HG02943 (cell line): ENCODE results near the gene MAP4K3.

Experiments used
- ATAC-seq: cut with Tn5 transposase; IDR thresholded peaks from one replicate; pipeline ENCODE4 v1.9.1; 2021; ENCODE audit warnings: mild to moderate bottlenecking, low read depth, moderate library complexity; ENCODE audit not compliant: unreplicated experiment

MAP4K3 gene

GRCh38 chr2:39436592-39437521 is at the start of gene MAP4K3:
TSS of gene MAP4K3 (minus strand) at chr2:39437285. CDS start at chr2:39436987, 298 bp downstream.
- ATAC-seq, result peak; percentile 83

DNA sequence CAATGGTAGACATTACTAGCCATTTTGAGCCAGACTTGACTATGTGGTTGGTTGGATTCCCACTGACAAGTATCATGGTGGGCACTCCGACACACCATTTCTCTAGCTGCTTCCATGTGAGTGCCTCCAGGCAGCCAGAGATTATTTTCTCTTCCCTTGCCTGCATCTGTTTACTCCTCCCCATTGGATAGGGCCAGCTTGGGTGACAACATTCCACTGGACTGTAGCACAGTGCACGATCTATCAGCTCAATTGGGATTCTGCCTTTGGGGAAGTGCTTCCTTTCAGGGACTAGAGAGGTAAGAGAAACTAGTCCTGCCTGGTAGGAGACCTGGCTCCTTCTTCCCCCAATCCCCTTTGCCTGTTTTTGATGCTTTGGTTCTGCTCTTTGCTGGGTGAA is 49.0 kb upstream of the MAP4K3 start:
- no peak for ATAC-seq

DNA sequence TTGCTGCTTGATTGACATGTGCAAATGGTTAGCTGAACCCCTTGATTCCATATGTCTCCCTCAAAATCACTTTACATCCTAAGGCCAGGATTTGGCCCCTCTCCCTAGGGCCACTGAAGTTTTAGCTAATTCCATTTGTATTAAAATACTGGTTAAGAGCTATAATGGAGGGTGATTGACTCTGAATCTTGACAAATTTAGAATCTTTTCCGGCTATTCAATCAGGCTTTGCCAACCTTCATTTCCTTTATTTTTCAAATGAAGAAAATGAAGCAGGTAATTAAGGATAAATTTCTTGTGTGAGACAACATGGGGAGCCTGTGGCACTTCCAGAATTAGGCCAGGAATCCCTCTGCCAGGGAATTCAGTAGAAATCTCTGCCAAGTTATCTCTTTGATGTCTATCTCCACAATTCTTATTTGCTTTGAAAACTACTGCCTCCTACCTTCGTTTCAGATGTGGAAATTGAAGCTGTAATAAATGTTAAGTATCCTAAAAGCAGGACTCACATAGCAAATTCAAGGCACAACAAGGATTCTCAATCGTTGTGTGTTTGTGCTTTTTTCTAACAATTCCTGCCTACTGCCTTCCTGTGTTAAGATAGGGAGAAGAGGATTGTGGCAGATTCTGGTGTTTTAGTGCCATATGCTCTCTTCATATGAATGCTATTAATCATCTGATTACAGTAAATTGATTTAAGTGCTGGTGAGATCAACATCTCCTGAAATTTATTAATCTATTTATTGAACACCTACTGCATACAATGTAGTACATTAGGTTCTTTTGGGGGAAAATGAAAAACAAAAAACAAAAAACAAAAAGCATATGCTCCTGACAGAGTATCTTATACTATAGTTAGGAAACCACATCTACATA is 47.8 kb upstream of the MAP4K3 start:
- no peak for ATAC-seq

DNA sequence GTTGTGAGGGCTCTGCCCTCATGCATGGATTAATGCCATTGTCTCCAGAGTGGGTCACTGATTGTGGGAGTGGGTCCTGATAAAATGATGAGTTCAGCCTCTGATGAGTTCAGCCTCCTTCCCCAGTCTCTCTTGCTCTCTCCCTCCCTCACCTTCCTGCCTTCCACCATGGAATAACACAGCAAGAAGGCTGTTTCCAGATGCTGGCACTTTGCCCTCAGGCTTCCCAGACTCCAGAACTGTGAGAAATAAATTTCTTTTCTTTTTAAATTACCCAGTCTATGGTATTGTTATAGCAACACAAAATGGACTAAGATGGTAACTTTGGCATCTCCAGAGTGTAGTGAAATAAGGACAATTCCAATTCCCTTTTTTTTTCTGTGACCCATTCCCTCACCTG is 47.1 kb upstream of the MAP4K3 start:
- ATAC-seq, result no peak

- no peak for ATAC-seq
Observed at GRCh38 chr2:39483534-39483933, 46.4 kb upstream of the MAP4K3 start.

- no peak for ATAC-seq
Observed at GRCh38 chr2:39481611-39482010, 44.5 kb upstream of the MAP4K3 start.

DNA sequence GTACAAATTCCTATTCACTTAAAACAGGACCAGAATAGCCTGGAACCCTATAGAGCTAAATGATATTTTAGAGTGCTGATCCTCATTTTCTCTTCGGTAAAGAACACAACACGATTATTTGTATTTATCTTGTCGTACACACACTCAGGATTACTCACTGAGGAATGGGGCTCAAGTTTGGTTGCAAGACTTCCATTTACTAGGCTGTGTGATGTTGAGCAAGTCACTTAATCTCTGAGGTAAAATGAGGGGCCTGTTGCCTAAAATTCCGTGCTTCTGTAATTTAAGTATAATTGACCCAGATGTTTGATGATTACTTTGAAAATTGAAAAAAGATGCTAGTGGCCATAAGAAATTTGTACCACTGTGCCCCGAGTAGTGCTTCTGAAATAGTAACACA is 42.6 kb upstream of the MAP4K3 start:
- ATAC-seq, result no peak

GRCh38 chr2:39479053-39479670 is 42.1 kb upstream of the MAP4K3 start:
- no peak for ATAC-seq

DNA sequence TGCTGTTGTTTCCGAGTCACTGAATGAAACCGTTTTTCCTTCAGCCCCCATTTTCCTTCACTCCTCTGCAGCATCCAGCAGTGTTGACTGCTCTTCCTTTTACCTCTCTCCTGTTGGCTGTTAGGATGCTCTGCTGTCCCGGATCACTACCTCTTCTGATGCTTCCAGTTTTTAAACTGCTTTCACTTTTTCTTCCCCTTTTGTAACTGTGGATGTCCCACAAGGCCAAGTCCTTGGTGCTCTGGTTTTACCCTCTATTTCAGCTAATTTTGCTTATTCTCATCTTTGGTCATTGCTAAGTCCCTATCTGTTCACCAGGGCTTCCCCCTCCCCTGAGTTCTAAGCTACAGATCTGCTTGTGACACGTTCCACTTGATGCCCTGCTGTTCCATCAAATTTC is 39.4 kb upstream of the MAP4K3 start:
- ATAC-seq, result peak; percentile 83

GRCh38 chr2:39475006-39475405 is 37.9 kb upstream of the MAP4K3 start:
- ATAC-seq, result no peak

DNA sequence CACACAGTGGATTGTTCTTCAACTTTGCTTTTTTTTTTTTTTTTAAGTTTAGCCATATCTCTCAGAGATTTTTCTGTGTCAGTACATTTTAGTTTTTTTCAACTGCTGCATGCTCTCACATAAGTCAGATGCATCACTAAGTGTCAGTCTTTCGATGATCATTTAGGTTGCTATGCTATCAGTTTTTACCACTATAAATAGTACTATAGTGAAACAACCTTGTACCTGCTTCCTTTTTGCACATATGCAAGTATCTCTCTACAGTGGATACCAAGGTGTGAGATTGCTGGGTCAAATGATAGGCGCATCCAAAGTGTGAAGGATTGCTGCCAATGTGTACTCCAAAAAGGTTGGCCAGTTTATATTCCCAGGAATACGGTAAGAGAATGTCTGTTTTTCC is 33.5 kb upstream of the MAP4K3 start:
- no peak for ATAC-seq

- peak; percentile 74 for ATAC-seq
Observed at GRCh38 chr2:39469807-39470206, 32.7 kb upstream of the MAP4K3 start.

DNA sequence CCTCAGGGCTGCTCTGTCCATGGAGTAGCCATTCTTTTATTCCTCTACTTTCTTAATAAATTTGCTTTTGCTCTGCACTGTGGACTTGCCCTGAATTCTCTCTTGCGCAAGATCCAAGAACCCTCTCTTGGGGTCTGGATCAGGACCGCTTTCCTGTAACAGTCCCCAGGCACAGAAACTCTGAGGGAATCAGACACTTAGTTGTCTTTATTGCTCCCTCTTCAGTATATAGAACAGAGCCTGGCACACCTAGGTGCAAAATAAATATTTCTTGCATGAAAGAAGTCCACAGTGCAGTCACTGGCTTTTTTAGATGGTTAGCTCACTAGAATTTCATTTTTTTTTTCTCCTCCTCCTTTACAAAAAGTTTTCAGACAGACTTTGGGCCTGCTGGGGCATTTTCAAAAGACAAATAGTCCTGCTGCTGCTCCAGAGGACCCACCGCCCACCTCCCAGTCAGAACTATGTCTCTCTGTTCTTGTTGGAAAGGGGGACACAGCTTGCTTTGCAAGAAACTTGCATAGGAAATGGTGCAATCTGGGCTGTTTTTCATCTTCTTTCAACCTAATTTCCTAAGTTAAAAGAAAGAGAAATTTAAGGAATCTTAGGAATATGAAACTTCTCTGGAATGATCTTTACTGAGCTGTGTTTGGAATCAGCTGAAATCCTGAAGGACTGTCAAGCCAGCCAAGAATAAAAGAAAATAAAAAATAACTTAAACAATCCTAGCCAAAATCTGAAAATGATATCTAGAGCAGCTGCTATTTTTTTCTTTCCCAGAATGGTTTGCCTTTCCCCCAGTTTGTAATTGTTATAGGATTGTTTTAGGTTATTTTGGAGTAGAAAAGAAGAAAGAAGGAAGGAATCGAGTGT is 31.7 kb upstream of the MAP4K3 start:
- no peak for ATAC-seq

- no peak for ATAC-seq
Observed at GRCh38 chr2:39466311-39466710, 29.2 kb upstream of the MAP4K3 start.

- ATAC-seq, result no peak
Observed at GRCh38 chr2:39464864-39465263, 27.8 kb upstream of the MAP4K3 start.

DNA sequence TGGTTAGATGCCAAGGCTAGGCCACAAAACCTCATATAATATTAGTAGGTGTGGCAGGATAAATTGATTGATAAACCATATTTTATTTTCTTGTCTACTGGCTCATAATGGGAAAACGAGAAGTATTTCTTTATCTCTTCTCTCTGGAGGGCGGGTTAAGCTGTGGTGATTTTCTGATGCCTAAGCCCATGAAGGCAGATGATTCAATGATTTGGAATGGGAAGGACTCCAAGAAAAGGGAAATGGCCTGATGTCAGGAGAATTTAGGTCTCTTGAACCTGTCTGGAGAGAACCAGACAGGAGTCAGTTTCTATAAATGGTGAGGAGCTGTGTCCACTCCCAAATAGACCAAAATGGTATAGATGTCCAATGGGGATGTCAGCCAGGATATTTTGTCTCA is 18.7 kb upstream of the MAP4K3 start:
- no peak for ATAC-seq

GRCh38 chr2:39452396-39452795 is 15.3 kb upstream of the MAP4K3 start:
- no peak for ATAC-seq

DNA sequence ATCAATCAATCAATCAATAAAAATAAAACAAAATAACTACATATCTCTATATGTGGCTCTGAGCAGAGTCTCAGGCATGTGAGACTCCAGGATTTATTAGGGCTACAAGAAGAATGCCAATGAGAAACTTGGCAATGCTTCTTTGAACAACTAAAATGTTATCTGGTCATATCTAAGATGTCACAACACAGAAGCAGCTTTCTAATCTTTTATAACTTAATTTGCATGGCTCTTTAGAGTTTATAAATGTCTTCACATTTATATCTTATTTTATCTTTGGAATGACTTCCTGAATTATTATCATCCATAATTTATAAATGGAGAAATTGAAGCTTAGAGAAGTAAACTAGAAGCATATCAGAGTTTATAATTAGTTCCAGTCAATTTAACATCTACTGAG is 14.9 kb upstream of the MAP4K3 start:
- ATAC-seq, result no peak

- no peak for ATAC-seq
Observed at GRCh38 chr2:39448169-39448502, 11.1 kb upstream of the MAP4K3 start.
